GM18909 (cell line): Measurements from ENCODE around the gene SPOP.
"Not testable (repeated sequence)": the region's sequence is repeated elsewhere in the genome, so short reads cannot be mapped to it uniquely, and the experiment has no call there.

Experiments used
- ATAC-seq: cut with Tn5 transposase; IDR thresholded peaks from one replicate; pipeline ENCODE4 v1.9.1; 2021; ENCODE audit warnings: mild to moderate bottlenecking; ENCODE audit not compliant: unreplicated experiment, poor library complexity

The SPOP gene

GRCh38 chr17:49677933-49678847 is at the start of gene SPOP:
Gene SPOP (minus strand): TSS chr17:49678097. CDS start chr17:49622810, 55,287 bp downstream.
- ATAC-seq, result peak; percentile 79

- ATAC-seq, result no peak
These were observed 49.5 kb upstream of the SPOP start for GRCh38 chr17:49727380-49727779.

- no peak for ATAC-seq
These were observed 47.7 kb upstream of the SPOP start for GRCh38 chr17:49725452-49726130.

GRCh38 chr17:49724552-49724951 is 46.7 kb upstream of the SPOP start:
- ATAC-seq, result not testable (repeated sequence)

GRCh38 chr17:49723423-49723822 is 45.5 kb upstream of the SPOP start:
- no peak for ATAC-seq

GRCh38 chr17:49722066-49722465 is 44.2 kb upstream of the SPOP start:
- no peak for ATAC-seq

- no peak for ATAC-seq
These were observed 39.5 kb upstream of the SPOP start for GRCh38 chr17:49717371-49717861.

GRCh38 chr17:49716668-49717364 is 38.9 kb upstream of the SPOP start:
- no peak for ATAC-seq

- ATAC-seq, result no peak
These were observed 37.9 kb upstream of the SPOP start for GRCh38 chr17:49715717-49716279.

- ATAC-seq, result no peak
These were observed 37.3 kb upstream of the SPOP start for GRCh38 chr17:49715216-49715615.

GRCh38 chr17:49708515-49709183 is 30.8 kb upstream of the SPOP start:
- ATAC-seq, result no peak

GRCh38 chr17:49707608-49708514 is 30.0 kb upstream of the SPOP start, which contains the start of gene SLC35B1:
Gene SLC35B1 (minus strand): TSS chr17:49707964. CDS start chr17:49707833, 131 bp downstream.
- ATAC-seq, result peak; percentile 95

GRCh38 chr17:49707246-49707607 is 29.3 kb upstream of the SPOP start:
- no peak for ATAC-seq

GRCh38 chr17:49705254-49705653 is 27.4 kb upstream of the SPOP start:
- ATAC-seq, result no peak

GRCh38 chr17:49703557-49704277 is 25.8 kb upstream of the SPOP start:
- no peak for ATAC-seq

- no peak for ATAC-seq
These were observed 23.1 kb upstream of the SPOP start for GRCh38 chr17:49700960-49701359.

GRCh38 chr17:49699966-49700575 is 22.2 kb upstream of the SPOP start:
- no peak for ATAC-seq

GRCh38 chr17:49698005-49698404 is 20.1 kb upstream of the SPOP start:
- no peak for ATAC-seq
